ENCODE data around the gene CPNE9.

CPNE9 gene

DNA sequence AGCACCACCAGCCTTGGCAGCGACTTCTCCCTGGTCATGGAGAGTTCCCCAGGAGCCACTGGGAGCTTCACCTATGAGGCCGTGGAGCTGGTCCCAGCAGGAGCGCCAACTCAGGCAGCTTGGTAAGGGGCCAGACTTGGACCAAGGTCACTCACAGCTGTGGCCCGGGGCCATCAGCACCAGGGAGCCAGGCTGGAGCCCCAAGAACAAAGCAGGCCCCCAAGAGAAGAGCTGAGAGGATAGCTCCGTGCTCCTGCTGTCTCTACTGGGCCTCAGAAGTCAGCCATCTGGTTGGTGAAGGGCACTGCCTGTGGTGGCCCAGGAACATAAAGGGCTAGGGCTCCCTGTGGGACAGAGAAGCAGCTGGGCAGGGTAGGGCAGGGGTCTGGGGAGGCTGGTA is 14.7 kb upstream of the CPNE9 start:
- no peak for DNase-seq

DNA sequence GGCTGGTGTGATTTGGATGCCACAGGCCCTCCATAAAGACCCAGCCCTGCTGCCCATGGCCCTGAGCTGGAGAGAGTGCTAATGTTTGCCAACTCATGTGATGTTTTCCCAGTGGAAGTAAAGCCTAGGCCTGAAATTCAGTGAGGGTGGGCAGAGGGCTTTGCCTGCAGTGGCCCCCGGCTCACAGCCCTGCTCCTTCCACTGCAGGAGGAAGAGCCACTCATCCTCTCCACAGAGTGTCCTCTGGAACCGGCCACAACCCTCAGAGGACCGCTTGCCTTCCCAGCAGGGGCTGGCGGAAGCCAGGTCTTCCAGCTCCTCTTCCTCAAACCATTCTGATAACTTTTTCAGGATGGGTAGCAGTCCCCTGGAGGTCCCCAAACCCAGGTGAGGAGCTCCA is 13.9 kb upstream of the CPNE9 start:
- no peak for DNase-seq

DNA sequence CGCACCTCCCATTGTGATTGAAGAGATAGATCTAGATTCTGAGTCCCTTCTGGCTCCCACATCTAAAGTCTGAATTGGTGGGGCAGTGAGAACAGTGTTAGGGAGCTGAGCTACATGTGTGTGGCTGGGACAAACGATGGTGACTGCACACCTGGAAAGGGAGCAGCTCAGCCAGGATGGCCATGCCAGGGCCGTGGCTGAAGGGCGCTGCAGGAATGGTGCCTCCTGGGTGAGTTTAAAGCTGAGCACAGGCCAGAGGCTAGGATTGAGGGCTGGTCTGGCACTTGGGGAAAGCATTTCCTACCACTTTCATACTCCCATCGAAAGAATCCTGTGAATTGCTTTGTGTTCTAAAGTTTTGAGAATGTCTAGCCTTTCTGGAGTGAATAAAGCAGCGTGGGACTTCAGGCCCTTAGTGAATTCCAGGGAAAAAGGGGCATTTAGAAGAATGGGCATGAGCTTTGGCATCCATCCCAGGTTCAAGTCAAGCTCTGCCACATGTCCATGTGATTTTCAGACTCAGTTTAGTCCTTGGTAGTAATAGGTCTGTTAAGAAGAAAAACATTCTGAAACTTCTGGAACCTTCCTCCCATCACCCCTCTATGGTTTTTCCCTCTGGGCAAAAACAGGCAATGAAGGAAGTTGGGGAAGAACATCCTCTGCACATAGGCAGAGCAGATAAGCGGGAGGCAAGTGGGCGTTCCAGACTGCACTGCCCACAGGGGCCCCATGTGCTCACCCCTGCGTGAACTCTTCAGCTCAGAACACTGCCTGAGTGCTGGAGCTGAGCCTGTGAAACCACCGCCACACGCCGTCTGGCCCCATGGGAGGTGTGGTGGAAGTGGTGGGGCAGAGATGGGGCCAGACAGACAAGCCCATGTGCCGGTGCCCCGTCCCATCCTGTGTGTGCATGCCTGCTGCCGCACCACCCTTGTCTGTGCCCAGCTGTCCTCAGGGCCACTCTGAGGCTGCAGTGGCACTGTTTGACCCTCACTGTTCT is 12.9 kb upstream of the CPNE9 start:
- no peak for DNase-seq

DNA sequence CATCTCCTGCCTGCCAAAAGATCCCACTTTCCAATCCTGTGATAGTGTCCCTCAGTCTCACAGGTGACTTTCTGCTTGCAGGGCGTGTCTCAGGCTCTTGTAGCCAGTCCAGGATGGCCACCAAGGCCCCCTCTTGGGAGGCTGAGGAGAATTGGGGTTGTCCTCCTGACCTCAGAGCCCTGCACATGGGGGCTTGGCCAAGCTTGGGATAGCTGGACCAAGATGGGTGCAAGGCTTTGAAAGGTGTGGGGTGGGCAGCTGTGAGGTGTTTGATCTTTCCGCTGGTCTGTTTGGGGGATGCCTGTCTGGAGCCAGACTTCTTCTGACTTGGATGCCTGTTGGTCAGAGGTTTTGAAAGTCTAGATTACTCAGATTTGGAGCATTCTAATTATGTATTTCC is 12.0 kb upstream of the CPNE9 start:
- no peak for DNase-seq

DNA sequence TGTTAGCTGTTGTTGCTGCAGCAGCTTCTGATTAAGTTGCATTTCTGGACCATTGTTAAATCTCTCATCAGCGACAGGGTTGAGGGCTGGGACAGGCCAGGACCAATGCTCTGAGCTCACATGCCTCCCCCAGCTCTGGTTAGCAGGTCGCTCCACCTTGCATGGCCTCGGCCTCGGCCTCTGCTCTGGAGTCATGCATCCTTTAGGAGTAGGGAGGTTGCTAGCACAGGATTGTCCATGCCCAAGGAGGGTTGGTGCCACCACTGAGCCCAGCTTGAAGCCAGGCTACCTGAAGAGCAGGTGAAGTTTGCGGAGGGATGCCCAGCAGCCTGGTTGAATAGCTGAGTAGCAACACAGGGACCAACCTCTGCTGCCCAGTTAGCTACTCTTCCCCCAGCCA is 11.2 kb upstream of the CPNE9 start:
- no peak for DNase-seq

DNA sequence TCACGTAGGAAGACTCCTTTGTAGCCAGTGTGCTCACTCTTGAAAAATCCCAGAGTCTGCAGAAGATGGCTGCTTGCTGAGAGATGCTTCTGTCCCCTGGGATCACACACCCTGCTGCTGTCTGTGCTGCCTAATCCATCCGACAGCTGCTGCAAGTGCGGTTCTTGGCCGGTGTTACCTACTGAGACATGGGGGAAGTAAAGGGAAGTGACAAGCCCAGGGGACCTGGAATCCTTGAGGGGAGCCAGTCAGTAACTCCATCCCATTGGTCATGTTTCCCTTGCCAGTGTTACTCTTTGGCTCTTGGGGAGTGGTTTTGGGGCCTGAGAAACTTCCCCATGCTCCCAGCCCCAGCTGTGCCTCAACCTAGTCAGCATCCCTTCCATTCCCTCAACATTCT is 8.3 kb upstream of the CPNE9 start:
- no peak for DNase-seq

DNA sequence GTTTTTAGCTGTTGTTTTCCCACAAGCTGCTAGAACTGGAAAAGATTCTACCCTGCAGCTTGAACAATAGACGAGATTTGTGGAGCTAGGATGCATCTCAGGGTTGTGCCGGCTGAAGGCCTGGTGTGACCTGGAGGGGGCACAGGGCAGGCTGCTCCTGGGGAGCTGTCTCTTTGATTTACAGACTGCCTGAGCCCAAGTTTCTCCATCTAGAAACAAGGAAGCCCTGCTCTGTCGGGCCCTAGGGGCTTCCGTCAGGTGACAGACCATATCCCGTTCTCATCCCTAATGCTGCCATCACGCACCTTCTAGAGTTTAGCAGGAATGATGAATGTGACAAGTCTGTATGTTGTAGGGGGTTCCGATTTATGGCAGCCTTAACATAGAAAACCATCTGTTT is 7.9 kb upstream of the CPNE9 start:
- no peak for DNase-seq

DNA sequence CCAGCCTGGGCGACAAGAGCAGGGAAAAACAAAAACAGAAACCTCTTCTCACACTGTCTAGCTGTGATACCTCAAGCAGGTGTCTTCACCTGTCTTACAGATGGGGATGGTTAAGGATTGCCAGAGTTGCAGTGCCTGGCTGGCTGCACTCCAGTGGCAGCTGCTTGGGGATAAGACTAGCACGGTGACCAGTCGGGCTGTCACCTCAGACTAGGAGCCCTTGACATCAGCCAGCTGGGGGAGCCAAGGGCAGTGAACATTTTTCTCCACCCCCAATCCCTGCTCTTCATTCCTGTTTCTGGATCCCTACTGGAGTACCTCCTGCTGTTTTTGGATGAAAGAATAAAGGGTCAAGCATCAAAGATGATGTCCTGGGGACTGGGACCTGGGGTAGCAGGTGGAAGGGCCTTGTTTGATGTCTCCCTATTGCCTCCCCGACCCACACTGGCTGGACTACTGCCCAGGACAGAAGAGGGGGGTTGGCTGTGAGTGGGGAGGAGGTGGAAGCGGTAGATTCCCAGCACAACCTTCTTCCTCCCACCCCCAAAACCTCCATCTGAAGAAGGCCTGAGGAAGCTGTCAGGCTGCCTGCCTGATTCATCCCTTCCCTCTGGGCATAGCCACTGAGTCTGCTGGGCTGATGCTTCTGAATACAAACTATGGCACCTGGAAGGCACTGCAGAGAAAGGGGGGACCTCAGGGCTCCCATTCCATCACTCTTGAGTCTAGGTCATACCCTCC is 7.0 kb upstream of the CPNE9 start:
- DNase-seq: no peak

DNA sequence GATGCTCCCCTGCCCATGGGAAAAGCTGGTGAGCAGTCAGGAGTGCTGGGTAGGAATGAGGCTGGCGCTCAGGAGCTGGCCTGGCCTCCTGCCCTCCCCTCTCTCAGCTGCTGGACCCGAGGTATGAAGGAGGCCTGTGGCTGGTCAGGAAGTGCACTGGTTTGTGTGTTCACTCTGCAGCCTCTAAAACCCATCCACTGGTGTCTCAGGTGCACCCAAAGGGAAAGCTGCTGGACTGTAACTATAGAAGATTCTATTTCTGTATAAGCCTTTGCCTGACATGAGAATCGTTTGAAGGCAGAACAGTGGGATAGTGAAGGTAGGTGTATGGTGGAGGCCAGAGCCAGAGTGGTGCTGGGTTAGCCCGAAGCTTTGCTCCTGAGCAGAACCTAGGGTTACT is 5.7 kb upstream of the CPNE9 start:
- no peak for DNase-seq

DNA sequence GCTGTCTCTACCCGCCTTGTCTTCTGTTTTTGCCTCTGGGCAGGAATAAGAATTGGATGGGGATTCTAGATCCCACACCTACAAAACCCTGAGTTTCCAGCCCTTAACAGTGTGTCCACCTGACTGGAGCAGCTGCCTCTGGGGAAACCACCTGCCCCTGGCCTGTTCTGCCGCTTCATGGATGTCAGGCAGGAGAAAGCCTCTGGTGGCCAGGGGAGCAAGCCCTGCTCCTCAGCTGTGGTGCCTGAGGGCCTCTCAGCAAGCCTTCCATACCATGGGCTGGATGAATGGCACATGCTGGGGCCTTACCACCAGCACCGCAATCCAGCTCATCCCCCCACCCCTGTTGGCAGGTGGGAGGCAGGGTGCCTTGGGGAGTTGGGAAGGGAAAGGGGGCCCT is 5.3 kb upstream of the CPNE9 start:
- DNase-seq: no peak

DNA sequence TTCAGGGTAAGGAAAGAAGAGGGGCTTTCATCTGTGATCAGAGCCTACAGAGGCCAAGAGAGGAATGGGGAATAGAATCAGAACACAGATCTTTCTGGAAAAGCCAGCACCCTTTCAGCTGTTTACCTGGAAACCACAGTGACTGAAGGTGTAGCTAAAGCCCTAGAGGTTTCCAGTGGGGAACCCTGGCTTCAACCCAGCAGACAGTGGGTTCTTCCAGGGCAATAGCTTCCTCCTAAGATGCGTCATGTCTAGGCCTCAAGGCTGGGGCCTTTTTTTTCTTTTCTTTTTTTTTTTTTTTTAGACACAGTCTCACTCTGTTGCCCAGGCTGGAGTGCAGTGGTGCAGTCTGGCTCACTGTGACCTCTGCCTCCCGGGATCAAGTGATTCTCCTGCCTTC is 3.1 kb upstream of the CPNE9 start:
- DNase-seq: no peak

DNA sequence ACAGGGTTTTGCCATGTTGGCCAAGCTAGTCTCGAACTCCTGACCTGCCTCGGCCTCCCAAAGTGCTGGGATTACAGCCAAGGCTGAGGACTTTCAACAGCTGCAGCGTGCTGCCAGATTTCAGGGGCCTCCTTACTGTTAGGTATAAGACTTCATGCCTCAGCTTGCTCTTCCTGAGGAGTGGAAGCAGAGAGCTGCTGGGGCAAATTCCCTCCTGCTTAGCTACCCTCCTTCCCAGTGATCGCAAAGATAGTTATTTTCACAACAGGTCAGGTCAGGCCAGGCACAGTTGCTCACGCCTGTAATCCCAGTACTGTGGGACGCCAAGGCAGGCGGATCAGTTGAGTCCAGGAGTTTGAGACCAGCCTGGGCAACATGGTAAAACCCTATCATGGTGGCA is 2.6 kb upstream of the CPNE9 start:
- DNase-seq: no peak

DNA sequence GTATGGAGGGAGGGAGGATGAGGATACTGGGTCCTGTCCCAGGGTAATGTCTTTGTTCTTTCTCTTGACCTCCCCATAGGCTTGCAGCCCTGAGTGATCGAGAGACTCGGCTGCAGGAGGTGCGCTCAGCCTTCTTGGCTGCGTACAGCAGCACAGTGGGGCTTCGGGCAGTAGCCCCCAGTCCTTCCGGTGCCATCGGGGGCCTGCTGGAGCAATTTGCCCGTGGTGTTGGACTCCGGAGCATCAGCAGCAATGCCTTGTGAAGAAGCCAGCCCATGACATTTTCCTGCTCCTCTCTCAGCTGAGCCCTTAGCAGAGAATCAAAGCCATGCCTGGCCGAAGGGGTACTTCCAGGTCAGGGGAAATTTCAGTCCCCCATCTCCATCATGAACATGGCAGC is 1.9 kb upstream of the CPNE9 start:
- DNase-seq: no peak

DNA sequence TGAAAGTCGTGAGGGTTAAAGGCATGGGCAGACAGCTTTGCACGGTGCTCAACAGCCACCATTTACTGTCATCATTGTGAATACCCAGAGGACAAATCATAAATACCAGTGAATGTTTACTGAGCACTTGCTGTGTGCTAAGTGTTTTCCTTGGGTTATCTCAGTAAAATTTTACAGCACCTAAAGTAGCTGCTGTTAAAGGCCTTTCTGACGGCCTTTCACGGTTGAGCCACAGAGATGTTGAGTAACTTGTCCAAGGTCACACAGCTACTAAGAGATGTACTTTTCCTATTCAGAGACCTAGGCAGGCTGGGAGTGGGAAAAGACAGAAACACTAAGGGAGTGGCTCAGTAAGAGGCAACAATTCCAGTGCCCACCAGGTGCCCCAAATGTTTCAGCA is 393 bp upstream of the CPNE9 start:
- no peak for DNase-seq

DNA sequence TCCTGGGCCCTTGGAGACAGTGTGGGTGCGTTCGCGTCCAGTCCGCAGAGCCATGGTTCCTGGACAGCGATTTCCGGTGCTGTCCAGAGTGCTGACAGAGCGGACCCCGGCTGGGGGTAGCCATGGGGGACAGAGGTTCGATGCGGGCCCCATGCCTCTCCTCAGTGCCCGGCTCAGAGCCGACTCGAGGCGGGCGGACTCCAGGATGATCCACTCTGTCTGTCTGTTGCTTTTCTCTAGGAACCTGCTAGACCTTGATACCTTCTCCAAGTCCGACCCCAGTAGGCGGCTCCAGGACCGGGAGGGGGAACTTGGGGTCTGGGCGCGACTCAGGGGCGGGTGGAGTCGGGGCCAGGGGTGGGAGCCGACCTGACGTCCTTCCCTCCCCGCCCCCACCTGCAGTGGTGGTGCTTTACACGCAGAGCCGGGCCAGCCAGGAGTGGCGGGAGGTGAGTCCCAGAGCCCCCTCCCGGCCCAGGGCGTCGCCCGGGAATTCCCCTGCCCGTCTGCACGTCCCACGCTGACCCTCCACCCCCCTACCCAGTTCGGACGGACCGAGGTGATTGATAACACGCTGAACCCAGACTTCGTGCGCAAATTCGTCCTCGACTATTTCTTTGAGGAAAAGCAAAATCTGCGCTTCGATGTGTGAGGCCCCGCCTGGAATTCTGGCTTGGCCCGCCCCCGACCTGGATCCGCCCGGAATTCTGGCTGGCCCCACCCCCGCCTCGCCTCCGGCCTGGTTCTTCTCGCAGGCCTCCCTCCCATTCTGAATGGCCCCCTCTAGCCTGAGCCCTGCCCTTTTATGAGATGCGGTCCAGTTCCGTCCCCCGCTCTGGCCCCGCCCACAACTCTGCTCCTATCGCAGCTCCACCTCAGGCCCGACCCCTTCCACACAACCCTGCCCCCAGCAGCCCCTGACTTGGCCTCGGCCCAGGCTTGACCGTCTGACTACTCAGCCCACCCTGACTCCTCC is 1.0 kb downstream of the CPNE9 start:
- peak; percentile 60 for DNase-seq

DNA sequence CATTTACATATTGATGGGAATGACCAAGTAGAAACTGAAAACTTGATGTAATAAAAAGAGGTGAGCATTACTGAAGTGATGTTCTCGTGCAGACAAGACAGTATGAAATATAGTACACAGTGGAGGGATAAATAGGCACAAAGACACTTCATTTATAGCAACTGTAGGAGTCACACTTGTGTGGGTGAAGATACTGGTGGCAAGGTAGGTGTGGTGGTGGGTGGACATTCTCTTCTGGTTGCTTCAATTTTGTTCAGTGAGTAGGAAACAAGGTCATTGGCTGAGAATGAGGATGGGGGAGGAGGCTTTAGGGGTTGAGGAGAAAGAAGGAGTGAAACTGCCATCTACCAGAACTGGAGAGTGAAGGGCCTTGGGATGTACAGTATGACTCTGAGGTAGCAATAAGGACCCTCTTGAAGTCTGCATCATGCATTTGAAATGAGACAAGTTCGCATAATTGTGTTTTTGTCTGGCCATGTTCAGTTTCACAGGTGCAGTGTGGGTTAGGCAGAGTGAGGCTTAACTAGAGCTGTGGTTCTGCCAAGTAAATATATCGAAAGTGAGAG is 6.6 kb downstream of the CPNE9 start:
- no peak for DNase-seq

DNA sequence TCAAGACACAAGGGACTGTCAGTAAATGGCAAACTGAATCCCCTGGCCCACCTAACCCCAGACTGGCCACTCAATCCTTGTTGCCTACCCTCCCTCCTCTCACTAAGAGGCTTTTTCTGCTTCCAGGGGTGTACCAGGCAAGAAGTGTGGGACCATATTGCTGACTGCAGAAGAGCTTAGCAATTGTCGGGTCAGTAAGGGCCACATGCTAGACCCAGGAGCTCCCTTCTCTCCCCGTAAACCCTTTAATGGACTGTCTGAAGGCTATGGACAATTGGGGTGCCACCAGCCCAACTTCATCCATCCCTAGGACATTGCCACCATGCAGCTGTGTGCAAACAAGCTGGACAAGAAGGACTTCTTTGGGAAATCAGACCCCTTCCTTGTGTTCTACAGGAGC is 8.8 kb downstream of the CPNE9 start:
- no peak for DNase-seq

DNA sequence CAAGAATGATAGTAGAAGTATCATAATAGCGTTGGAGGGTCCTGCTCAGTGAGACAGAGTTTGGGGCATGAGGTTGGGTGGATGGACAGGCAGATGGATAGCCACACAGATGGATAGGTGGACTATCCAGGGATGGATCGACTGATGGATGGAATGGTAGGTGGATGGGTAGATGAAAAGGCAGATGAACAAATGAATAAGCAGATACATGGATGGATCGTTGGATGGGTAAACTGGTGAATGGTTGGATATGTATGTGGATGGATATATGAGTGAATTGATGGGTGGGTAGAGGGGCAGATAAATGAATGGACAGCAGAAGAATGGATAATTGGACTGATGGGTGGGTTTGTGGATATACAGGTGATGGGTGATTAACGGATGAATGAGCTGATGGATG is 9.5 kb downstream of the CPNE9 start:
- no peak for DNase-seq

DNA sequence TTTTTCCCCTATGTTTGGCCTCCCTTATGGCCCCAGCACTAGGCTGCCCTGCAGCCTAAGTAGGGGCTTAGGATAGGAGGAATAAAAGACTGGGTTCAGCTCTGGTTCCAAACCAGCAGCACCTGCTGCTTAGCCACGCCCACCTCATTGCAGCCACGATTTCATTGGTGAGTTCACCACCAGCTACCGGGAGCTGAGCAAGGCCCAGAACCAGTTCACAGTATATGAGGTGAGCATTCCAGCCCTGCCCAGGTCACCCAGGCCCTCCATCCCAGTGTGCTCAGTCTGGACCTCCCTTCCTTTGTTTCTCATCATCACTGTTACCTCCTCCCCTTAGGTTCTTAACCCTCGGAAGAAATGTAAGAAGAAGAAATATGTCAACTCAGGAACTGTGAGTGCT is 11.5 kb downstream of the CPNE9 start:
- DNase-seq: no peak

DNA sequence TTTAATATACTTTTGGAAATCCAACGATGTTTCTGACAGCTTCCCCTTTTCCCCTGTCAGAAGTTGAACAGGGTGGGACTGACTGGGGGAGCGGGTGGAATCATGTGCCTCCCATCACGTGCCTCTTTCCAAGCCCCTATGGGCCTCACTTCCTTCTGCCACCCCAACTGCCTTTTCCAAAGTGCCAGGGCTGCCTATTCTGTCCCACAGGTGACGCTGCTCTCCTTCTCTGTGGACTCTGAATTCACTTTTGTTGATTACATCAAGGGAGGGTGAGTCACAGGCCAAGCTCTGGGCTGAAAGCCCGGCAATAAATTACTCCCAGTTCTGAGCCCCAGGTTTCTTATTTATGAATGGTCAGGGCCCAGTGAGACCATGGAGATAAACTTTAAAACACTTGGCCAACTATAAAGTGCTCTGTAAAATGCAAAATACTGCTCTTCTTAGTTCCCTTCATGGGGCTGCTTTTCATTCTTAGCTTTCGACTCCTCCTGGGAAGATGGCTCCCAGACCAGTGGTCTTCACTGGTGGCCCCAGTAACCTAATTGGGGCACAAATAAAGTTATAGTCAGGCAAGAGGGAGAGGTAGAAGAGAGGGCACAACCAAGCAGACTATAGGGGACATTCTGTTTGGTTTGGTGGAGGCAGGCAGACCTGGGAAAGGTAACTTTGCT is 12.3 kb downstream of the CPNE9 start:
- no peak for DNase-seq

DNA sequence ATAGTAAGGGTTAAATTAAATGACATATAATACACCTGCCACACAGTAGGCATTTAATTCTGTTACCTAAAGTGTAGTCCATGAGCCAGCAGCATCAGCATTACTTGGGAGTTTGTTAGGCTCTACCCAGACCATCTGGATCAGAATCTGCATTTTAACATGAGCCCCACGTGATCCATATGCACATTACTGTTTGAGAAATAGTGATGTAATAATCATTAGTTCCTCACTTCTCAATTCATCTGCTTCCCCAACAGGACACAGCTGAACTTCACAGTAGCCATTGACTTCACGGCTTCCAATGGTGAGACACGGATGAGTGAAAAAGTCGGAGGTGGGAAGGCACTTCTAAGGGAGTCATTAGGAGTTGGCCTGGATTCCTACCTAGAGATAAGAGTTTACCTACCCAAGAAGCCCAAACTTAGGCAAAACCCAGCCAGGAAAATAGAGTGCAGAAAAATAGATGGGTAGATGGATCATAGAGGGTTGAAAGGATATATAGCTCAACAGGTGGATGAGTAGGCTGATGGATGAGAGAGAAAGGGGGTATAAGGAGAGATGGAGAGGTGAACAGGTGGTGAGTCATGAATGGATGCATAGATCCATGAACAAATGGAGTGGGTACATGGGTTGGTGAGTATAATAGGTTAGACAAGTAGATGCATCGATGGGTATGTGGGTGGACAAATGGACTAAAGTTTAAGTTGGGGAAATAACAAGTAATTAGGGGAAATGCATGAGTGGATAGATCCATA is 13.3 kb downstream of the CPNE9 start:
- no peak for DNase-seq

Measured in activated CD8-positive, alpha-beta memory T cell treated with anti-CD3 and anti-CD28 coated beads for 24 hours (primary cell).